ENCODE results near the gene PTPRR.

DNA sequence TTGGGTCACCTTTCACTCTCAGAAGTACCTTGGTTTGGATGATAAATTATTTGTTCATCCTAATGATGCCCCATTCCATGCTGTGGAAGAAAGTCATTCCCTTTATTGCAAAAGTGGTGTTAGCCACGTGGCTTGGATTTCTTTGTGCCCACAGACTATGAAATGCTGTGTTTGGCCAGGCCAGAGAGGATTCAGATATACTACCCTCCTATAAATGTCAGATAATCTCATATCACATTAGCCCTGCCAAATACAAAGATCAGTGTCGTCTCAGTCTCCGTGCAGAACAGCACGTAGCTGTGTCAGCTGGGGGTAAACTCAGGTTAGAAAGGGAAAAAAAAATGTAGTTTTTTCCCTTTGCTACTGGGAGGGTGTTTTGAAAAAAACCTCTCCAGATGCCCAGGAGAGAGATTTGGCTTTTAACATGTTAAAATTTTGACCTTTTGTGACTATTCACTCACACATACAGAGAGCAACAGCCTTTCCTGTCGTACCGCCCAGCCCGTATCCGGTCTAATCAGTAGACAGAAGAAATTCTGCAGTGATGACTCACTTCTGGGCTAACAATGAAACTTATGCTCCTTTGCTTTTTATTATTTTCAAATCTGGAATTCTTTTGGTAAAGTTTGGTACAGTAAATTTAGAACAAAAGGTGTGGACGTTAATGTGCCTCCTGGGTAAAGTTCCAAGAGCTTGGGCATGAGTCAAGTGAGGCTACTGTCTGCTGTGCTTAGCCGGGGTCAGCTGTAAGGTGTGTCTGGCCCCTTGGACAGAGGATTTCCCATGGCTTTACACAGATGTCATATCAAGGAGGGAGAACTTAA is 274.8 kb downstream of the PTPRR start:
- TF ChIP-seq, protein P1, sequence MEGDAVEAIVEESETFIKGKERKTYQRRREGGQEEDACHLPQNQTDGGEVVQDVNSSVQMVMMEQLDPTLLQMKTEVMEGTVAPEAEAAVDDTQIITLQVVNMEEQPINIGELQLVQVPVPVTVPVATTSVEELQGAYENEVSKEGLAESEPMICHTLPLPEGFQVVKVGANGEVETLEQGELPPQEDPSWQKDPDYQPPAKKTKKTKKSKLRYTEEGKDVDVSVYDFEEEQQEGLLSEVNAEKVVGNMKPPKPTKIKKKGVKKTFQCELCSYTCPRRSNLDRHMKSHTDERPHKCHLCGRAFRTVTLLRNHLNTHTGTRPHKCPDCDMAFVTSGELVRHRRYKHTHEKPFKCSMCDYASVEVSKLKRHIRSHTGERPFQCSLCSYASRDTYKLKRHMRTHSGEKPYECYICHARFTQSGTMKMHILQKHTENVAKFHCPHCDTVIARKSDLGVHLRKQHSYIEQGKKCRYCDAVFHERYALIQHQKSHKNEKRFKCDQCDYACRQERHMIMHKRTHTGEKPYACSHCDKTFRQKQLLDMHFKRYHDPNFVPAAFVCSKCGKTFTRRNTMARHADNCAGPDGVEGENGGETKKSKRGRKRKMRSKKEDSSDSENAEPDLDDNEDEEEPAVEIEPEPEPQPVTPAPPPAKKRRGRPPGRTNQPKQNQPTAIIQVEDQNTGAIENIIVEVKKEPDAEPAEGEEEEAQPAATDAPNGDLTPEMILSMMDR (IDR thresholded peaks at IDR 0.05) = no peak
- TF ChIP-seq POLR2AphosphoS5 (IDR thresholded peaks at IDR 0.05; ENCODE audit: insufficient read depth in 1 of 2, low read depth in 1 of 2) = peak in 1 of 2 donors; percentile 81
- TF ChIP-seq POLR2A (IDR thresholded peaks at IDR 0.05) = no peak
